Calu3 (cell line): ENCODE data around the gene SSX2IP. TPM values are rescaled to one million over a fixed set of nuclear protein-coding genes. Genes with fewer than 3 reads are reported as not detected.
"Not testable (repeated sequence)": the region's sequence is repeated elsewhere in the genome, so short reads cannot be mapped to it uniquely, and the experiment has no call there.

Source experiments
- BruUV-seq: library from RNA; stranded (reverse); fragments of 400-500 nt; replicated peaks from 2 replicates; lab custom pipeline; 2021; lab: Mats Ljungman, UMichigan
- CTCF ChIA-PET: fragments of 300-600 bp; sonication (Branson Sonifier 250); formaldehyde crosslinking; loops from one replicate; lab custom pipeline; 2022; ENCODE audit warnings: antibody characterized with exemption; lab: Charles Lee
- DNase-seq: peaks from one replicate; pipeline ENCODE4 v3.0.0; 2022
- H3K27ac Mint-ChIP-seq: one replicate; pipeline ENCODE4 v1.8.0; 2022; ENCODE audit warnings: mixed read lengths; ENCODE audit not compliant: unreplicated experiment
- H3K27me3 Mint-ChIP-seq: one replicate; pipeline ENCODE4 v1.8.0; 2022; ENCODE audit warnings: mixed read lengths; ENCODE audit not compliant: unreplicated experiment
- H3K36me3 Mint-ChIP-seq: one replicate; pipeline ENCODE4 v1.8.0; 2022; ENCODE audit warnings: mild to moderate bottlenecking, moderate library complexity, mixed read lengths; ENCODE audit not compliant: insufficient read depth, unreplicated experiment
- H3K4me1 Mint-ChIP-seq: one replicate; pipeline ENCODE4 v1.8.0; 2022; ENCODE audit warnings: mild to moderate bottlenecking, low read depth, mixed read lengths; ENCODE audit not compliant: unreplicated experiment
- H3K4me3 Mint-ChIP-seq: one replicate; pipeline ENCODE4 v1.8.0; 2022; ENCODE audit warnings: mild to moderate bottlenecking, low read depth, moderate library complexity, mixed read lengths; ENCODE audit not compliant: unreplicated experiment
- H3K9me3 Mint-ChIP-seq: one replicate; pipeline ENCODE4 v1.8.0; 2022; ENCODE audit warnings: low read depth, mixed read lengths; ENCODE audit not compliant: unreplicated experiment
- CTCF ChIP-seq: fragments of 200-600 bp; IDR thresholded peaks from one replicate; pipeline ENCODE4 v1.8.0; 2022; ENCODE audit warnings: antibody characterized with exemption; ENCODE audit not compliant: unreplicated experiment
- intact Hi-C: fragments of 100-400 bp; cut with micrococcal nuclease; formaldehyde crosslinking; loops from one replicate; pipeline ENCODE4 v1.10.0; 2022; ENCODE audit not compliant: unreplicated experiment
- total RNA-seq: library from RNA; stranded (reverse); gene quantifications from 2 replicates; pipeline ENCODE4 v1.2.3, GENCODE V29; 2022

SSX2IP gene
- total RNA-seq, 1 experiment from 2014 or later: 28.0 TPM

- TF ChIP-seq CTCF: no peak
- peaks cover 11% of the 10 kb centered on the region for H3K27me3 Mint-ChIP-seq
- no peak overlapping the region for H3K4me3 Mint-ChIP-seq
- CTCF ChIA-PET: no interaction called here
- intact Hi-C loops: no loop called here
- BruUV-seq: no TSS peak
- H3K36me3 Mint-ChIP-seq: no peaks in the 10 kb centered on the region
- peaks cover 4% of the 10 kb centered on the region for H3K4me1 Mint-ChIP-seq
- H3K9me3 Mint-ChIP-seq: no peaks in the 10 kb centered on the region
- DNase-seq: no peak
- H3K27ac Mint-ChIP-seq: no peak overlapping the region
Measured at GRCh38 chr1:84726593-84727499, 36.6 kb upstream of the SSX2IP start.

GRCh38 chr1:84724128-84724860 is 34.0 kb upstream of the SSX2IP start:
- no peaks in the 10 kb centered on the region for H3K36me3 Mint-ChIP-seq
- peaks cover 28% of the 10 kb centered on the region for H3K4me1 Mint-ChIP-seq
- H3K27me3 Mint-ChIP-seq: no peaks in the 10 kb centered on the region
- CTCF ChIA-PET: interaction anchor here (0.6 to 0.9 kb wide), 2 partner anchors 328 to 378 kb away, joined by 3 to 6 read pairs; no protein-coding TSS in a partner anchor
- H3K27ac Mint-ChIP-seq: no peak overlapping the region
- no peaks in the 10 kb centered on the region for H3K9me3 Mint-ChIP-seq
- no peak overlapping the region for H3K4me3 Mint-ChIP-seq
- intact Hi-C loops: loop anchor here (5.0 kb wide), 1 partner anchor 37 kb away; no protein-coding TSS in a partner anchor
- BruUV-seq: no TSS peak
- no peak for DNase-seq
- peak; percentile 19 for TF ChIP-seq CTCF

- Mint-ChIP-seq H3K36me3 (no peaks in the 10 kb centered on the region), H3K4me1 (peaks cover 33% of the 10 kb centered on the region), H3K27ac (no peak overlapping the region), H3K4me3 (no peak overlapping the region), H3K9me3 (no peaks in the 10 kb centered on the region), H3K27me3 (no peaks in the 10 kb centered on the region)
- CTCF ChIA-PET: no interaction called here
- no peak for DNase-seq
- no TSS peak for BruUV-seq
- intact Hi-C loops: loop anchor here (5.0 kb wide), 1 partner anchor 35 kb away; no protein-coding TSS in a partner anchor
- no peak for TF ChIP-seq CTCF
Measured at GRCh38 chr1:84722794-84723193, 32.5 kb upstream of the SSX2IP start.

- H3K27me3 Mint-ChIP-seq, H3K27ac Mint-ChIP-seq, H3K36me3 Mint-ChIP-seq, BruUV-seq, DNase-seq, H3K4me3 Mint-ChIP-seq, CTCF ChIA-PET, H3K9me3 Mint-ChIP-seq: not testable (repeated sequence)
- intact Hi-C loops: loop anchor here (5.0 kb wide), 1 partner anchor 35 kb away; no protein-coding TSS in a partner anchor
- H3K4me1 Mint-ChIP-seq: peaks cover 33% of the 10 kb centered on the region
Measured at GRCh38 chr1:84721872-84722271, 31.6 kb upstream of the SSX2IP start.
